SJSA1 (cell line): ENCODE data around the gene SPINDOC. TPM values are rescaled to one million over a fixed set of nuclear protein-coding genes. Genes with fewer than 3 reads are reported as not detected.
"Not testable (repeated sequence)": the region's sequence is repeated elsewhere in the genome, so short reads cannot be mapped to it uniquely, and the experiment has no call there.

ENCODE experiments used
- DNase-seq, 2 experiments: peaks; one replicate each; pipeline ENCODE4 v3.0.0-alpha.2; 2015 to 2020; ENCODE audit warnings: low spot score in 2 of 2, low read depth in 1 of 2
- H3K27ac ChIP-seq: fragments of 250-450 bp; sonication (Bioruptor Pico); 2 replicates; pipeline ENCODE4 v1.5.1; 2020; ENCODE audit warnings: mild to moderate bottlenecking, moderate library complexity
- H3K27me3 ChIP-seq: fragments of 250-450 bp; sonication (Bioruptor Pico); replicated peaks from 2 replicates; pipeline ENCODE4 v1.5.1; 2020; ENCODE audit warnings: mild to moderate bottlenecking, moderate library complexity
- H3K36me3 ChIP-seq: fragments of 250-450 bp; sonication (Bioruptor Pico); 2 replicates; pipeline ENCODE4 v1.5.1; 2020; ENCODE audit warnings: mild to moderate bottlenecking
- H3K4me1 ChIP-seq: fragments of 250-450 bp; sonication (Bioruptor Pico); replicated peaks from 2 replicates; pipeline ENCODE4 v1.6.1; 2021; ENCODE audit warnings: mild to moderate bottlenecking
- H3K4me3 ChIP-seq: fragments of 250-450 bp; sonication (Bioruptor Pico); 2 replicates; pipeline ENCODE4 v1.5.1; 2020; ENCODE audit warnings: mild to moderate bottlenecking
- H3K9me3 ChIP-seq: fragments of 250-450 bp; sonication (Bioruptor Pico); replicated peaks from 2 replicates; pipeline ENCODE4 v1.5.1; 2020; ENCODE audit warnings: mild to moderate bottlenecking
- total RNA-seq: library from RNA; depleted of rRNA; stranded (reverse); fragments of >200 nt; shearing (Covaris generic); gene quantifications from 2 replicates; pipeline ENCODE4 v1.2.3, GENCODE V29; 2014

The SPINDOC gene
- total RNA-seq, 1 experiment from 2014 or later = 89.3 TPM

- no peak overlapping the region for H3K27ac ChIP-seq
- H3K27me3 ChIP-seq = no peaks in the 10 kb centered on the region
Observed at GRCh38 chr11:63844836-63845235, 31.6 kb downstream of the SPINDOC start.

GRCh38 chr11:63845303-63845702, 32.0 kb downstream of the SPINDOC start:
- Histone ChIP-seq H3K36me3 (peaks cover 77% of the 10 kb centered on the region), H3K27ac (no peak overlapping the region), H3K27me3 (no peaks in the 10 kb centered on the region), H3K4me1 (peaks cover 31% of the 10 kb centered on the region), H3K9me3 (no peaks in the 10 kb centered on the region), H3K4me3 (no peak overlapping the region)
- DNase-seq = peak in 1 of 2 experiments; percentile 38

More at GRCh38 chr11:63844836-63845235, 31.6 kb downstream of the SPINDOC start:
- H3K4me3 ChIP-seq = no peak overlapping the region
- no peak for DNase-seq
- H3K9me3 ChIP-seq = no peaks in the 10 kb centered on the region
- peaks cover 77% of the 10 kb centered on the region for H3K36me3 ChIP-seq
- peaks cover 35% of the 10 kb centered on the region for H3K4me1 ChIP-seq

GRCh38 chr11:63845911-63846310, 32.7 kb downstream of the SPINDOC start:
- H3K4me3 ChIP-seq = no peak overlapping the region
- H3K27ac ChIP-seq = no peak overlapping the region
- no peaks in the 10 kb centered on the region for H3K27me3 ChIP-seq
- H3K4me1 ChIP-seq = peaks cover 25% of the 10 kb centered on the region
- peaks cover 74% of the 10 kb centered on the region for H3K36me3 ChIP-seq
- no peak for DNase-seq
- no peaks in the 10 kb centered on the region for H3K9me3 ChIP-seq

GRCh38 chr11:63846897-63847296, 33.6 kb downstream of the SPINDOC start:
- Histone ChIP-seq H3K36me3 (peaks cover 74% of the 10 kb centered on the region), H3K9me3 (no peaks in the 10 kb centered on the region), H3K27me3 (no peaks in the 10 kb centered on the region), H3K4me3 (no peak overlapping the region), H3K4me1 (peaks cover 15% of the 10 kb centered on the region), H3K27ac (no peak overlapping the region)
- no peak for DNase-seq

GRCh38 chr11:63847363-63847762, 34.1 kb downstream of the SPINDOC start:
- Histone ChIP-seq H3K27ac (no peak overlapping the region), H3K4me1 (peaks cover 14% of the 10 kb centered on the region), H3K36me3 (peaks cover 71% of the 10 kb centered on the region), H3K27me3 (no peaks in the 10 kb centered on the region), H3K4me3 (no peak overlapping the region), H3K9me3 (no peaks in the 10 kb centered on the region)
- no peak for DNase-seq

GRCh38 chr11:63849691-63850090, 36.4 kb downstream of the SPINDOC start:
- Histone ChIP-seq H3K36me3 (peaks cover 59% of the 10 kb centered on the region), H3K27ac (no peak overlapping the region)

GRCh38 chr11:63850920-63851319, 37.7 kb downstream of the SPINDOC start:
- no peaks in the 10 kb centered on the region for H3K9me3 ChIP-seq
- H3K4me3 ChIP-seq = no peak overlapping the region
- H3K36me3 ChIP-seq = peaks cover 55% of the 10 kb centered on the region
- no peaks in the 10 kb centered on the region; the same call in 1 of the 2 replicates for H3K4me1 ChIP-seq
- H3K27ac ChIP-seq = no peak overlapping the region
- DNase-seq = no peak
- H3K27me3 ChIP-seq = no peaks in the 10 kb centered on the region

More at GRCh38 chr11:63849691-63850090, 36.4 kb downstream of the SPINDOC start:
- no peaks in the 10 kb centered on the region for H3K9me3 ChIP-seq
- no peaks in the 10 kb centered on the region for H3K27me3 ChIP-seq
- no peak for DNase-seq
- no peak overlapping the region for H3K4me3 ChIP-seq
- peaks cover 11% of the 10 kb centered on the region for H3K4me1 ChIP-seq

GRCh38 chr11:63851364-63851763, 38.1 kb downstream of the SPINDOC start:
- Histone ChIP-seq H3K9me3 (no peaks in the 10 kb centered on the region), H3K4me1 (no peaks in the 10 kb centered on the region; the same call in 1 of the 2 replicates), H3K27ac (no peak overlapping the region), H3K27me3 (no peaks in the 10 kb centered on the region), H3K36me3 (peaks cover 50% of the 10 kb centered on the region), H3K4me3 (no peak overlapping the region)
- DNase-seq = no peak

GRCh38 chr11:63853476-63853875, 40.2 kb downstream of the SPINDOC start:
- H3K36me3 ChIP-seq = peaks cover 43% of the 10 kb centered on the region
- H3K27ac ChIP-seq = no peak overlapping the region
- no peaks in the 10 kb centered on the region for H3K27me3 ChIP-seq
- H3K4me3 ChIP-seq = no peak overlapping the region
- H3K9me3 ChIP-seq = no peaks in the 10 kb centered on the region
- no peak for DNase-seq
- no peaks in the 10 kb centered on the region; the same call in 1 of the 2 replicates for H3K4me1 ChIP-seq

- H3K4me3 ChIP-seq = no peak overlapping the region
- H3K9me3 ChIP-seq = no peaks in the 10 kb centered on the region
- no peak for DNase-seq
- no peaks in the 10 kb centered on the region; the same call in 1 of the 2 replicates for H3K4me1 ChIP-seq
- H3K36me3 ChIP-seq = peaks cover 34% of the 10 kb centered on the region
- H3K27ac ChIP-seq = no peak overlapping the region
- H3K27me3 ChIP-seq = no peaks in the 10 kb centered on the region
Observed at GRCh38 chr11:63854696-63855095, 41.4 kb downstream of the SPINDOC start.

- Histone ChIP-seq H3K4me3 (no peak overlapping the region), H3K27ac (no peak overlapping the region), H3K9me3 (no peaks in the 10 kb centered on the region), H3K27me3 (no peaks in the 10 kb centered on the region), H3K4me1 (no peaks in the 10 kb centered on the region; the same call in 1 of the 2 replicates), H3K36me3 (peaks cover 31% of the 10 kb centered on the region)
- DNase-seq = no peak
Observed at GRCh38 chr11:63855975-63856374, 42.7 kb downstream of the SPINDOC start.

- no peak overlapping the region for H3K4me3 ChIP-seq
- no peak overlapping the region for H3K27ac ChIP-seq
- DNase-seq = no peak
- H3K27me3 ChIP-seq = no peaks in the 10 kb centered on the region
- no peaks in the 10 kb centered on the region for H3K9me3 ChIP-seq
- H3K36me3 ChIP-seq = peaks cover 29% of the 10 kb centered on the region
- no peaks in the 10 kb centered on the region for H3K4me1 ChIP-seq
Observed at GRCh38 chr11:63858628-63859550, 45.6 kb downstream of the SPINDOC start.

GRCh38 chr11:63862923-63863322, 49.7 kb downstream of the SPINDOC start:
- Histone ChIP-seq H3K27ac (no peak overlapping the region), H3K36me3 (peaks cover 59% of the 10 kb centered on the region), H3K4me3 (no peak overlapping the region), H3K9me3 (no peaks in the 10 kb centered on the region), H3K27me3 (no peaks in the 10 kb centered on the region), H3K4me1 (no peaks in the 10 kb centered on the region)
- DNase-seq = no peak

GRCh38 chr11:63863620-63864019, 50.4 kb downstream of the SPINDOC start:
- not testable (repeated sequence) for H3K9me3 ChIP-seq, H3K4me3 ChIP-seq, H3K4me1 ChIP-seq, H3K27me3 ChIP-seq, DNase-seq, H3K27ac ChIP-seq
- H3K36me3 ChIP-seq = peaks cover 63% of the 10 kb centered on the region
